Mononuclear cell (primary cell): Measurements from ENCODE around the gene ANO9. TPM values are rescaled to one million over a fixed set of nuclear protein-coding genes. Genes with fewer than 3 reads are reported as not detected.
"Not testable (repeated sequence)": the region's sequence is repeated elsewhere in the genome, so short reads cannot be mapped to it uniquely, and the experiment has no call there.

Experiments used
- H3K27me3 ChIP-seq: 2 replicates; pipeline ENCODE4 v1.6.0; 2011; ENCODE audit warnings: low read length, control low read depth; ENCODE audit not compliant: insufficient read depth
- H3K4me1 ChIP-seq: 2 replicates; pipeline ENCODE4 v1.5.1; 2011; ENCODE audit warnings: mild to moderate bottlenecking, low read length, control low read depth; ENCODE audit not compliant: insufficient read depth
- H3K4me3 ChIP-seq: 2 replicates; pipeline ENCODE4 v1.5.1; 2011; ENCODE audit warnings: mild to moderate bottlenecking, low read length, moderate library complexity
- H3K9me3 ChIP-seq: 2 replicates; pipeline ENCODE4 v1.5.1; 2011; ENCODE audit warnings: low read depth, mild to moderate bottlenecking, control low read depth, low read length
- total RNA-seq: library from RNA; depleted of rRNA; stranded (reverse); fragments of >200 nt; gene quantifications from one replicate; pipeline ENCODE4 v1.2.3, GENCODE V29; 2012

Gene ANO9
- total RNA-seq, 1 donor, result 19.9 TPM

DNA sequence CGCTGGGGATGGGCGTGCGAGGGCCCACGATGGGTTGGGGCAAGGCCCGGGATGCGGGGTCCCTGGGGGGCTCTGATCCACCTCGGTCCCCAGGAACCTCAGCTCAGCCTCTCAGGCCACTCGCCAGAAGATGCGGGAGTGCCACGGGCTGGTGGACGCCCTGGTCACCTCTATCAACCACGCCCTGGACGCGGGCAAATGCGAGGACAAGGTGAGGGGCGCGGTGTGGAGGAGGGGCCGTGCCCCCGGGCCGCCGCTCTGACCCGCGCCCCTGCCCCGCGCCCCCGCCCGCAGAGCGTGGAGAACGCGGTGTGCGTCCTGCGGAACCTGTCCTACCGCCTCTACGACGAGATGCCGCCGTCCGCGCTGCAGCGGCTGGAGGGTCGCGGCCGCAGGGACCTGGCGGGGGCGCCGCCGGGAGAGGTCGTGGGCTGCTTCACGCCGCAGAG, 41.5 kb downstream of the ANO9 start:
- no peaks in the 10 kb centered on the region for H3K9me3 ChIP-seq

DNA sequence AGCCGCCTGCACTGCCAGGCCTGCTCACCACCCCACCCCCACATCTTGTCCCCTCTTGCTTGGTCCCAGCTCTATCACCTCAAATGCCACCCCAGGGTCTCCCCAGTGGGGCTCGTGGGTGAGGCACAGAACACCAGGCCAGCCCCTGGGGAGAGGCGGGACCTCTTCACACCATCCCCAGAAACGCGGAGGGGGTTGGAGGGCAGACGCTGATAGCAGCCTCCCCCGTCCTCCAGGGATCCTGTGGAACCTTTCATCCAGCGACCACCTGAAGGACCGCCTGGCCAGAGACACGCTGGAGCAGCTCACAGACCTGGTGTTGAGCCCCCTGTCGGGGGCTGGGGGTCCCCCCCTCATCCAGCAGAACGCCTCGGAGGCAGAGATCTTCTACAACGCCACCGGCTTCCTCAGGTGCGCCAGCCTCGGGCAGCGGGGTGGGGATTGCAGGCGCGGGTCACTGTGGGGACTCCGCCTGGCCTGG, 42.0 kb downstream of the ANO9 start:
- H3K4me3 ChIP-seq, result no peak overlapping the region
- H3K4me1 ChIP-seq, result peaks cover 11% of the 10 kb centered on the region
- no peaks in the 10 kb centered on the region for H3K9me3 ChIP-seq
- H3K27me3 ChIP-seq, result peaks cover 7% of the 10 kb centered on the region

More for the DNA sequence above, 41.5 kb downstream of the ANO9 start:
- peaks cover 7% of the 10 kb centered on the region for H3K27me3 ChIP-seq
- no peak overlapping the region for H3K4me3 ChIP-seq
- peaks cover 11% of the 10 kb centered on the region for H3K4me1 ChIP-seq

DNA sequence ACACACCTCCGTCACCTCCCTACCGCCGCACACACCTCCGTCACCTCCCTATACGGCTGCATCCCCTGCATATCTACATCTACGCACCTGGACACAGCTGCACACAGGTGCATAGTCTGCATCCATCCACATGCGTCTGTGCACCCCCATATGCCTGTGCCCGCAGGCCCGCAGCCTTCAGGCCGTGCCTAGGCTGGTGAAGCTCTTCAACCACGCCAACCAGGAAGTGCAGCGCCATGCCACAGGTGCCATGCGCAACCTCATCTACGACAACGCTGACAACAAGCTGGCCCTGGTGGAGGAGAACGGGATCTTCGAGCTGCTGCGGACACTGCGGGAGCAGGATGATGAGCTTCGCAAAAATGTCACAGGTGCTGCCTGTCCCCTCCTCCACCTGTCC, 43.0 kb downstream of the ANO9 start:
- no peaks in the 10 kb centered on the region for H3K9me3 ChIP-seq
- H3K4me3 ChIP-seq, result no peak overlapping the region

DNA sequence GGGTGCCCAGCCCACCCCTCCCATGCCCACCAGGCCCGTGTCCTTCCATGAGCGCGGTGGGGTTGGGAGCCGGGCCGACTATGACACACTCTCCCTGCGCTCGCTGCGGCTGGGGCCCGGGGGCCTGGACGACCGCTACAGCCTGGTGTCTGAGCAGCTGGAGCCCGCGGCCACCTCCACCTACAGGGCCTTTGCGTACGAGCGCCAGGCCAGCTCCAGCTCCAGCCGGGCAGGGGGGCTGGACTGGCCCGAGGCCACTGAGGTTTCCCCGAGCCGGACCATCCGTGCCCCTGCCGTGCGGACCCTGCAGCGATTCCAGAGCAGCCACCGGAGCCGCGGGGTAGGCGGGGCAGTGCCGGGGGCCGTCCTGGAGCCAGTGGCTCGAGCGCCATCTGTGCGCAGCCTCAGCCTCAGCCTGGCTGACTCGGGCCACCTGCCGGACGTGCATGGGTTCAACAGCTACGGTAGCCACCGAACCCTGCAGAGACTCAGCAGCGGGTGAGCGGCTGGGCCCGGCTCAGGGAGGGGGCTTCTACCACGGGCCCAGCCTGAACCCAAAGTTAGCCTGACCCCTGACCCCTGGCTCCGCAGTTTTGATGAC, 44.8 kb downstream of the ANO9 start:
- peaks cover 4% of the 10 kb centered on the region for H3K27me3 ChIP-seq
- no peak overlapping the region for H3K4me3 ChIP-seq
- peaks cover 11% of the 10 kb centered on the region for H3K4me1 ChIP-seq
- H3K9me3 ChIP-seq, result no peaks in the 10 kb centered on the region

More for the DNA sequence above, 43.0 kb downstream of the ANO9 start:
- H3K4me1 ChIP-seq, result peaks cover 11% of the 10 kb centered on the region
- peaks cover 7% of the 10 kb centered on the region for H3K27me3 ChIP-seq

DNA sequence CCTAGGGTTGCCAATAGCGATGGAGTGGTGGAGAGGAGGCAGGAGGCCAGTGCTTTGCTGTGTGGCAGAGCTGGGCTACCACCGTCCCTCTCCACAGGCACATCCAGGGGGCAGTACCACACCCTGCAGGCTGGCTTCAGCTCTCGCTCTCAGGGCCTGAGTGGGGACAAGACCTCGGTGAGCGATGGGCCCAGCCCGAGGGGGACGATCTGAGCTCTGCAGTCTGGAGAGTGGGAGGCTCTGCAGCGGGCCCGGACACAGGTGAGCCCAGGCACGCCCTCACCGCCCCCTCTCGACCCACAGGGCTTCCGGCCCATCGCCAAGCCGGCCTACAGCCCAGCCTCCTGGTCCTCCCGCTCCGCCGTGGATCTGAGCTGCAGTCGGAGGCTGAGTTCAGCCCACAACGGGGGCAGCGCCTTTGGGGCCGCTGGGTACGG, 45.3 kb downstream of the ANO9 start:
- peaks cover 11% of the 10 kb centered on the region for H3K4me1 ChIP-seq
- no peak overlapping the region for H3K4me3 ChIP-seq
- peaks cover 4% of the 10 kb centered on the region for H3K27me3 ChIP-seq
- H3K9me3 ChIP-seq, result no peaks in the 10 kb centered on the region

DNA sequence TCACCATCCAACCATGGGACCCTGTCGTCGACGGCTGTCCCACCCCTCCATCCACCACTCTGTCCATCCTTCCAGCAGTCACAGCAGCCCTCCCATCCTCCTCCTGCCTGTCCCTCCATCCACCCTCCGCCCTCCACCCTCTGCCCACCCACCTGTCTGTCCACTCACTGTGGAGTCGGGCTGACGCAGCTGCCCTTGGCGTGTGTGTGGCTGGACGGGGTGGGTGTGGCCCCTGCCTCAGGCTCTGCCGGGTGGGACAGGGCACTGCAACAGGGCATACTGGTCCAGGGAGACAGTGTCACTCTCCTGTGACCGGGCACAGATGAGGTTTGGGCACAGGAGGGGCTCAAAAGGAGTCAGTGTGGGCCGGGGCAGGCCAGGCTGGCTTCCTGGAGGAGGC, 45.9 kb downstream of the ANO9 start:
- Histone ChIP-seq H3K4me3 (no peak overlapping the region), H3K9me3 (no peaks in the 10 kb centered on the region), H3K4me1 (peaks cover 11% of the 10 kb centered on the region), H3K27me3 (peaks cover 4% of the 10 kb centered on the region)

DNA sequence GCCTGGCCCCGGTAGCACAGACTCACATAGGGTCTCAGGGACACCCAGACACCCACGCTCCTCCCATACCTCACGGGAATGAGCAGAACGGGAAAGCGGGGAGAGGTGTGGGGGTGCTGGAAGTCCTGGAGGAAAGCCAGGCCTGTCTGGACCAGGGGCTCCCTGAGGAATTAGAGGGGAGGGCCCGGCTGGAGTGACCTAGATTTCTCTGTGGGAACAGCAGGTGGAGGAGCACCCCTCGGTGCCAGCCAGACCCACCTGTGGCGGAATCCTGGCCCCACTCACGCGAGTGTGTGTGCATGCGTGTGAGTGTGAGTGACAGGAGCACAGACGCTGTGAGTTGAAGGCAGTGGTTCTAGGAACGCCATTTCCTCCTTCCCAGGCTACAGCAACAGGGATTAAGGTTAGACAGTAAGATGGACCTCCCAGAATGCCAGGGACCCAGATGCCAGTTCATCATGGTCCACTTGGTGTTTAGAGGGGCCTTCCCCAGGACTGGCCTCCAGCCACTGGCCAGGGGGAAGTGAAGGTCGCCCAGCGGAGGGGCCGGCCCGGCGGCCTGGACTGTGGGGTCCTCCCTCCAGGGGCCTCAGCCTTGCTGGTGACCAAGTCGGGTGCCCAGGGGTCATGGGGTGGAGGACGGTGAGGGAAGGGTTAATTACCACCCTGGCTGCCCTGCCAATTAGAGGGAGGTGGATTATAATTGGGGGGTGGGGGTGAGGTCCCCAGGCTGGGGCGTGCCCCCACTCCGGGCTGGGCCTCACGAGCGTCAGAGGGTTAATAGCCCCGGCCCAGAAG, 46.8 kb downstream of the ANO9 start:
- Histone ChIP-seq H3K9me3 (no peaks in the 10 kb centered on the region), H3K4me3 (no peak overlapping the region), H3K4me1 (peaks cover 11% of the 10 kb centered on the region), H3K27me3 (peaks cover 2% of the 10 kb centered on the region)

DNA sequence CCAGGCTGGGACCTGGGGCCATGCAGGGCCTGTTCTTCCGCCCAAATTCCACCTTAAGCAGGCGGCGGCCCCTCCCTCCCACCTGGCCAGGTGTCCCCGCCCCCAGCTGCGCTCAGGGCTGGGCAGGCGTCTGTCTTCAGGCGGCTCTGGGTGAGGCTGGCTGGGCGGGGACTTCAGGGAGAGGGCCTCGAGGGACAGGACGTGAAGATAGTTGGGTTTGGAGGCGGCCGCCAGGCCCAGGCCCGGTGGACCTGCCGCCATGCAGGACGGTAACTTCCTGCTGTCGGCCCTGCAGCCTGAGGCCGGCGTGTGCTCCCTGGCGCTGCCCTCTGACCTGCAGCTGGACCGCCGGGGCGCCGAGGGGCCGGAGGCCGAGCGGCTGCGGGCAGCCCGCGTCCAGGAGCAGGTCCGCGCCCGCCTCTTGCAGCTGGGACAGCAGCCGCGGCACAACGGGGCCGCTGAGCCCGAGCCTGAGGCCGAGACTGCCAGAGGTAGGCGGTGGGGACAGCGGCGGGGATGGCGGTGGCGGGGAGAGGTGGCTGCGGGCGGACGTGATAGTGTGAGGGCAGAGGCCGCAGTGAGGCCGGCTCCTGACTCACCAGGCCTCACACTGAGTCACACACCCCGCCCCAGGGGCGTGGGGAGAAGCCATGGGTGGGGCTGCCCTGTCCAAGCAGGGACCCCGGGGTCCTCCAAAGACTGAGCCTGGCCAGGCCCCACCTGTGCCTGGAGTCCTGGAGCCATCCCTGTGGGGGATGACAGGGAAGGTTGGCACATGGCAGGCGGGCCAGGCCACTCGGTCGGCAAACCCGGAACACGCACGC, 47.6 kb downstream of the ANO9 start, which contains the start of gene PKP3:
Gene PKP3, plus strand, starts transcription at position 176 of the 824 bp plus-strand sequence. Its CDS starts 84 bp downstream, at position 260.
- no peak within 1 kb of the TSS for H3K4me3 ChIP-seq
- no peaks in the 10 kb centered on the region for H3K9me3 ChIP-seq
- H3K4me1 ChIP-seq, result peaks cover 11% of the 10 kb centered on the region
- H3K27me3 ChIP-seq, result no peaks in the 10 kb centered on the region

DNA sequence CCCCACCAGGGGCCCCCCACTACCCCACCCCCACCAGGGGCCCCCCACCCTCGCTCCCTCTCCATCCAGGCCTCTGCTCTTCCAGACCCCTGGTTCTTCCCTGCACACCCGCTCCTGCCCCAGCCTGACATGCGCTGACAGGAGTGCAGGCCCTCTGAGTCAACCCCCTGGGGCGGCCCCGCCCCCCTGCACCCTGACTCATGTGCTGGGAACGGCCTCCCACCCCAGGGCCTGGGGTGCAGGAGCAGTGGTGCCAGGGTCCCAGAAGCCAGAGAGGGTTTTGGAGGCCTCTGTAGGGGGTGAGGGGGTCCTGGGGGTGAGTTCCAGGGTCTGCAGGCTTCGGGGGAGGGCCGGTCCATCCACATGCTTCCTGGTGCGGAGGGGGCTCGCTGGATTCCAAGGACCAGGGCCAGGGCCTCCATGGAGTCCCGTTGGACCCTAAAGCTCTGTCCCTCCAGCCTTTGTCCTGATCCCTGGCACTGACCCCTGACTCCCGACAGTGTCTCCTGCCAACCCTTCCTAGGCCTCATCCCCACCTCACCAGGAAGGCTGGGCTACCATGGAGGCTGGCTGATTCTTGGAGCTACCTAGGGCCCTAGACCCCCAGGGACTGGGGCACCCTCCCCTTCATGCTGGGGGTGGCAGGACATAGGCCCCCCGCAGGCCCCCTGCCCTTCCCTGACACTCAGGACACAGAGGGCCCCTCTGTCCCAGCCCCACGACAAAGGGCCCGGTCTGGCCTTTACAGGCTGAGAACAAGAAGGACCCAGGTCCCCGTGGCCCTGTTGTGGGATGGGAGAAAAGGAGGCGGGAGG, 48.4 kb downstream of the ANO9 start:
- Histone ChIP-seq H3K4me3 (no peak overlapping the region), H3K9me3 (no peaks in the 10 kb centered on the region), H3K27me3 (no peaks in the 10 kb centered on the region), H3K4me1 (peaks cover 11% of the 10 kb centered on the region)

DNA sequence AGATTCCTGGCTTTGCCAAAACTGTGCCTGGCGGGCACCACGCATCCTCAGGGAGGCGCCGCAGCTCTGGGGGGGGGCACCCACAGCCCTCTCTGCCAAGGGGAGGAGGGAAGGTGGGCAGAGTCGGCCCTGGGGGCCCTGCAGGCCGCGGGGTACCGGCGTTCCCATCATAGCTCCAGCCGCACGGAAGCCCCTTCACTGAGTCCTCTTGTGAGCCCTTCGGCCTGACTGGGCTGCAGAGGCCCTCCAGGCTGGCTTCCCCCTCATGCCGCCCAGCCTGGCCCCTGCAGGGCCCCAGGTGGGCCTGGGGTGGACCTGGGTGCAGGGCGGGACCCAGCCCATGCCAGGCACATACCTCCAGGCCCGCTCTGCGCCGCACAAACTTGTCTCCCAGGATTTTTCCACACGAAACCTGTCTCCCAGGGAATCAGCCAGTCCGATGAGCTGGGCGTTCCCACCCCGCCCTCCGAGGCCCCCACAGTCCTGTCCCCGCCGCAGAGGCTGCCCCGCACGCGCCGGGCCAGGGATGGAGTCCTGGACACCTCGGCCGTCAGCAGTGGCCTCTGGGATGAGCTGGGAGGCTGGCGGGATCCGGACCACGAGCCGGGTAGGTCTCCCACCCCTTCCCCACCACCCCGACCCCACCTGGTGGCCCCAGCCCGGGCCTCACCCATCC, 49.6 kb downstream of the ANO9 start:
- H3K4me1 ChIP-seq, result peaks cover 8% of the 10 kb centered on the region
- H3K27me3 ChIP-seq, result no peaks in the 10 kb centered on the region
- H3K9me3 ChIP-seq, result no peaks in the 10 kb centered on the region
- H3K4me3 ChIP-seq, result no peak overlapping the region

DNA sequence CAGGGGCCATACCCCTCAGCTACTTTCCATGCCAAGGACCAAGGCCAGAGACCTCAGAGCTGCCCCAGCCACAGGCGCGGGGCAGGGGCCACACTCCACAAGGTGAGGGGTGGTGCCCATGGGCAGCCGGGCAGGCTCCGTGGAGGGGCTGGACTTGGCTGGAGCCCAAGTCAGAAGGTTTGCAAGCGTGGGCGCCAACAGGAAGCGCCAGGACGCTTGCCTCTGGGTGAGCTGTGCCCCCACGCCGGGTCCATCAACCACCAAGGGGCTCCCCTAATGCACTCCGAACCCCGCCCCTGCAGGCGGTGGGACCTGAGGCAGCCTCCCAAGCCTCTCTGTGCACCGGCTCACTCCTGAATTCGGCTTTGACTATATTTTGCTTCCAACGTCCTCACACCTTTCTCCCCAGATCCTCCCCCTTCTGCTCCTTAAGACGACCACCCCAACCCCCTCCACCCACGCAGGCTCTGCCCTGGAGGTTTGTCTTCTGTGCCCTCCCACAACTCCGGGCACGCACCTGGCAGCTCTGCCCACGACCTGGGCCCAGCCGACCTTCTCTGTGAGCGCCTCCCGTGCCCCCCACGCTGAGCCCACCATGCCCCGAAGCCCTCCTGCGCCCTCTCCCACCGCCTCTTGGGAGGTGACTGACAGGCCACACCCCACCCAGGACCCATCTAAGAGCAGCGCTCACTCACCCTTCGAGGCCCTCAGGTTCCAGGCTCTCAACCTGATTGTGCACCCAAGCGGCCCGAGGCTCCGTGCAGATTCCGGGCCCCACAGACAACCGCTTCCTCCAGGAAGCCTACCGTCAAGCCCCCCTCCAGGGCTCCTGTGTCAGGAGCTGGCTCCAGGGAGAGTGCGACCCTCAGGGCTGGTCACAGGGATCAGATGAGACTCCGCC, 50.4 kb downstream of the ANO9 start:
- H3K4me1 ChIP-seq, result peaks cover 1% of the 10 kb centered on the region
- H3K9me3 ChIP-seq, result no peaks in the 10 kb centered on the region
- H3K27me3 ChIP-seq, result no peaks in the 10 kb centered on the region
- no peak overlapping the region for H3K4me3 ChIP-seq

DNA sequence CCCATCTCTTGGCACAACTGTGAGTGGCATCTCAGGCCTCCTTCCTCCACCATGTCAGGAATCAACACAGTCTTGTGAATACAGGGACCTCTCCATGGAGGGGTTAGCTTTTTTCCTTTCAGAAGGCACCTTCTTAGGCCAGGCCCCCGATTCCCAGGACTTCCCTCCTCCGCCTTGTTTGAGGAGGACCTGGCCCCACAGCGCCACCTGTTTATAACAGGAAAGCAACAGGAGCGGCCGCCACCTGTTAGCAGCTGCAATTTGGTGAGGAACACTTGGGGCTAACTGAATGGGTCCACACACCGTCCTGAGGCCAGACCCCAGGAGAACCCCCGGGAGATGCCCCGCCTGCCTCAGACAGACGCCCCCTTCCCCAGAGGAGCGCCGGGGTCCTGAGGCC, 51.6 kb downstream of the ANO9 start:
- Histone ChIP-seq H3K27me3 (no peaks in the 10 kb centered on the region), H3K4me1 (no peaks in the 10 kb centered on the region), H3K9me3 (no peaks in the 10 kb centered on the region), H3K4me3 (no peak overlapping the region)

DNA sequence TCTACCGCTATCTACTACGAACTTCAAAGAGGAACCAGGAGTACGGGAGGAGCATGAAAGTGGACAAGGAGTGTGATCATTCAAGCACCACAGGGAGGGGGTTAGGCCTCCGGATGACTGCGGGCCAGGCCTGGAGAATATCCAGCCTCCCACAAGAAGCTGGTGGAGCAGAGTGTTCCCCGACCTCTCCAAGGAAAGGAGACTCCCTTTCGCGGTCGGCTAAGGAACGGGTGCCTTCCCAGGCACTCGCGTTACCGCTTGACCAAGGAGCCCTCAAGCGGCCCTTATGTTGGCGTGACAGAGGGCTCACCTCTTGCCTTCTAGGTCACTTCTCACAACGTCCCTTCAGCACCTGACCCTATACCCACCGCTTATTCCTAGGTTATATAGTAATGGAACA, 52.4 kb downstream of the ANO9 start:
- not testable (repeated sequence) for H3K9me3 ChIP-seq, H3K27me3 ChIP-seq, H3K4me3 ChIP-seq, H3K4me1 ChIP-seq
